Keratinocyte (primary cell): ENCODE measurements around the gene CD200R1L. TPM values are rescaled to one million over a fixed set of nuclear protein-coding genes. Genes with fewer than 3 reads are reported as not detected.

Experiments
- DNase-seq: peaks from one replicate; pipeline ENCODE4 v3.0.0-alpha.2; 2011; ENCODE audit warnings: low read depth, missing footprints, low spot score
- FAIRE-seq: peaks from 2 replicates; lab custom pipeline; 2011; peaks lifted over from hg19 to GRCh38; lab: Jason Lieb, UNC
- H2AFZ ChIP-seq: 2 replicates; pipeline ENCODE4 v1.6.0; 2012; ENCODE audit warnings: low read length, control low read depth, inconsistent platforms; ENCODE audit not compliant: control insufficient read depth
- H3K27ac ChIP-seq: 2 replicates; pipeline ENCODE4 v1.5.1; 2011; ENCODE audit warnings: low read length; ENCODE audit not compliant: control insufficient read depth, insufficient read depth
- H3K27me3 ChIP-seq: 3 replicates; pipeline ENCODE4 v1.6.0; 2011; ENCODE audit warnings: low read length; ENCODE audit not compliant: control insufficient read depth, insufficient read depth; ENCODE audit errors: extremely low read depth
- H3K36me3 ChIP-seq, 2 experiments: 2 replicates in 1 of 2; 3 replicates in 1 of 2; pipeline ENCODE4 v1.5.1; 2011; ENCODE audit warnings: low read length in 2 of 2, mild to moderate bottlenecking in 1 of 2; ENCODE audit not compliant: control insufficient read depth in 2 of 2, insufficient read depth in 2 of 2; ENCODE audit errors: extremely low read depth in 1 of 2
- H3K4me1 ChIP-seq: 3 replicates; pipeline ENCODE4 v1.5.1; 2011; ENCODE audit warnings: low read length; ENCODE audit not compliant: control insufficient read depth, insufficient read depth; ENCODE audit errors: extremely low read depth
- H3K4me2 ChIP-seq: 3 replicates; pipeline ENCODE4 v1.6.0; 2011; ENCODE audit warnings: low read depth, low read length; ENCODE audit not compliant: control insufficient read depth, insufficient read depth; ENCODE audit errors: extremely low read depth
- H3K4me3 ChIP-seq, 3 experiments: fragments of 200-600 bp in 1 of 3; sonication (generic) in 1 of 3; 2 replicates in 2 of 3; 3 replicates in 1 of 3; pipeline ENCODE4 v1.5.1; 2011 to 2016; ENCODE audit warnings: low read length in 3 of 3, mild to moderate bottlenecking in 3 of 3, control low read depth in 2 of 3, inconsistent platforms in 1 of 3, low read depth in 1 of 3, mixed read lengths in 1 of 3, mixed run types in 1 of 3, moderate library complexity in 1 of 3; ENCODE audit not compliant: control insufficient read depth in 2 of 3, insufficient read depth in 2 of 3; ENCODE audit errors: extremely low read depth in 1 of 3
- H3K79me2 ChIP-seq: 2 replicates; pipeline ENCODE4 v1.6.0; 2012; ENCODE audit warnings: low read length; ENCODE audit not compliant: control insufficient read depth, insufficient read depth
- H3K9ac ChIP-seq: 3 replicates; pipeline ENCODE4 v1.6.0; 2011; ENCODE audit warnings: low read length; ENCODE audit not compliant: control insufficient read depth, insufficient read depth; ENCODE audit errors: extremely low read depth
- H3K9me1 ChIP-seq: 3 replicates; pipeline ENCODE4 v1.6.0; 2011; ENCODE audit warnings: low read length; ENCODE audit not compliant: control insufficient read depth, insufficient read depth; ENCODE audit errors: extremely low read depth
- H3K9me3 ChIP-seq: 2 replicates; pipeline ENCODE4 v1.5.1; 2012; ENCODE audit warnings: low read depth, low read length; ENCODE audit not compliant: control insufficient read depth
- H4K20me1 ChIP-seq: 3 replicates; pipeline ENCODE4 v1.6.0; 2011; ENCODE audit warnings: low read length; ENCODE audit not compliant: control insufficient read depth, insufficient read depth; ENCODE audit errors: extremely low read depth
- CTCF ChIP-seq, 3 experiments: IDR thresholded peaks in 1 of 3; conservative IDR thresholded peaks in 1 of 3; optimal IDR thresholded peaks in 1 of 3; 2 replicates in 2 of 3; 3 replicates in 1 of 3; pipeline versions ENCODE3 to v1.5.1; 2011; ENCODE audit warnings: low read length in 3 of 3, mild to moderate bottlenecking in 3 of 3, moderate library complexity in 2 of 3, control low read depth in 1 of 3, inconsistent platforms in 1 of 3; ENCODE audit not compliant: insufficient read depth in 2 of 3; ENCODE audit errors: extremely low read depth in 1 of 3
- EZH2 ChIP-seq: IDR thresholded peaks from one replicate; pipeline ENCODE4 v1.6.1; 2012; ENCODE audit warnings: inconsistent platforms, mild to moderate bottlenecking, low read length, moderate library complexity
- dilution Hi-C: fragments of 300-500 bp; cut with MboI; formaldehyde crosslinking; loops from one replicate; pipeline ENCODE4 v1.7.0; 2020; ENCODE audit warnings: low sequenced_read_pairs; ENCODE audit not compliant: extremely low pct_ligation_motif_present
- polyA plus RNA-seq, 5 experiments: library from polyadenylated mRNA; depleted of rRNA in 3 of 5; stranded (reverse) in 3 of 5; stranded (forward) in 1 of 5; unstranded in 1 of 5; fragments of >200 nt; gene quantifications; 1 replicate in 1 of 5; 2 replicates in 3 of 5; 3 replicates in 1 of 5; pipeline versions ENCODE4 v1.2.1 to v1.2.3, GENCODE V29; 2011 to 2012; ENCODE audit warnings: missing spikeins in 2 of 5, low read depth in 1 of 5, low replicate concordance in 1 of 5

CD200R1L gene
- polyA plus RNA-seq, 1 donor (not counting 4 experiments of a cell fraction or from before 2014, with no cell fraction given), result not detected

GRCh38 chr3:112789787-112790186 is 56.9 kb downstream of the CD200R1L start:
- Histone ChIP-seq H3K4me1 (no peaks in the 10 kb centered on the region), H3K9me3 (no peaks in the 10 kb centered on the region), H3K4me3 (no peak overlapping the region), H4K20me1 (no peaks in the 10 kb centered on the region), H3K27me3 (no peaks in the 10 kb centered on the region), H3K9ac (no peak overlapping the region), H3K9me1 (no peaks in the 10 kb centered on the region), H2AFZ (no peak overlapping the region), H3K36me3 (no peaks in the 10 kb centered on the region), H3K4me2 (no peak overlapping the region), H3K79me2 (no peaks in the 10 kb centered on the region), H3K27ac (no peak overlapping the region)
- FAIRE-seq, result no peak
- DNase-seq, result no peak
- dilution Hi-C loops, result no loop called here
- no peak for TF ChIP-seq CTCF (optimal IDR thresholded peaks at IDR 0.05 in 1 of 3, IDR thresholded peaks at IDR 0.05 in 1 of 3, conservative IDR thresholded peaks at IDR 0.05 in 1 of 3; ENCODE audit: extremely low read depth in 1 of 3, insufficient read depth in 2 of 3, low read length in 3 of 3)
- TF ChIP-seq EZH2, result no peak

- dilution Hi-C loops, result no loop called here
- Histone ChIP-seq H3K9ac (no peak overlapping the region), H3K4me3 (no peak overlapping the region), H4K20me1 (no peaks in the 10 kb centered on the region), H3K4me2 (no peak overlapping the region), H3K79me2 (no peaks in the 10 kb centered on the region), H3K9me1 (no peaks in the 10 kb centered on the region), H2AFZ (no peak overlapping the region), H3K27me3 (no peaks in the 10 kb centered on the region), H3K36me3 (no peaks in the 10 kb centered on the region), H3K27ac (no peak overlapping the region), H3K9me3 (no peaks in the 10 kb centered on the region), H3K4me1 (peaks cover under 1% of the 10 kb centered on the region)
- no peak for FAIRE-seq
- TF ChIP-seq EZH2, result no peak
- TF ChIP-seq CTCF (optimal IDR thresholded peaks at IDR 0.05 in 1 of 3, IDR thresholded peaks at IDR 0.05 in 1 of 3, conservative IDR thresholded peaks at IDR 0.05 in 1 of 3; ENCODE audit: extremely low read depth in 1 of 3, insufficient read depth in 2 of 3, low read length in 3 of 3), result no peak
- DNase-seq, result no peak
Observed at GRCh38 chr3:112786881-112787579, 59.6 kb downstream of the CD200R1L start.
